Ovary (tissue), 3 donors: ENCODE results near the gene CPED1.

ENCODE experiments used
- CTCF ChIP-seq, 3 donors: fragments of 450-650 bp in 2 of 3; fragments of 200-600 bp in 1 of 3; IDR thresholded peaks; one replicate each; pipeline versions ENCODE4 v1.5.1 to v1.8.0; 2016 to 2022; ENCODE audit warnings: antibody characterized with exemption in 3 of 3, mild to moderate bottlenecking in 1 of 3
- EP300 ChIP-seq: sonication (generic); formaldehyde crosslinking; IDR thresholded peaks from one replicate; pipeline ENCODE4 v1.6.1; 2017; ENCODE audit warnings: antibody characterized with exemption
- POLR2A ChIP-seq: fragments of 450-650 bp; IDR thresholded peaks from one replicate; pipeline ENCODE4 v1.6.1; 2017; ENCODE audit warnings: antibody characterized with exemption, mild to moderate bottlenecking, moderate library complexity
- donor health status: DM: no; HTN: no; CAD: no.

- no peak for TF ChIP-seq CTCF (IDR thresholded peaks at IDR 0.05)
- TF ChIP-seq POLR2A: no peak
- no peak for TF ChIP-seq EP300
Measured at GRCh38 chr7:121341933-121342332, 353.4 kb downstream of the CPED1 start.
